Measurements from ENCODE around the gene NCSTN.

GRCh38 chr1:160361814-160362167 is 18.6 kb downstream of the NCSTN start:
- TF ChIP-seq CTCF (IDR thresholded peaks at IDR 0.05) (no peak), POLR2A (IDR thresholded peaks at IDR 0.05) (no peak)

Measured in Peyer's patch (tissue), 4 donors.